Raji (cell line): ENCODE measurements around the gene PIP5K1B.

Experiments used
- POLR2A ChIP-seq: IDR thresholded peaks from 2 replicates; pipeline ENCODE4 v1.6.1; 2011; ENCODE audit warnings: low read depth, low read length, control low read depth; ENCODE audit not compliant: insufficient read depth

The PIP5K1B gene

DNA sequence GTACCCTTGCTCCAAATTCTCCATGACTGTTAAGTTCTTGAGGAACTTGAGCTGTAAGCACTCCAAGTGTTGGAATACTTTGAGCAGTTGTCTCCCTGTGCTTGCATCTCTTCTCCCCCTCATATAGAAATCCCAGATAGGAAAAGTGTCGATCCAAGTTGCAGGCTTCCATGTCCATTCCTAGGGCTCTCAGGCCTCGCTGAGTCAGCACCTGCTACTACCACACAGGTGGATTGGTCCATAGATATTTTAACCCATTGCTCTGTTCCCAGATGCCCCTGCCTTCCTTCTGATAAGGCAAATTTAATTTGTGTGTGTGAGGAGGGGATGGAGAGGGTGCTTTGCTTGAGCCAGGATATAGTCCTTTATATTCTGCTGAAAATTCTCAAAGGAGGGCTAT is 95.8 kb downstream of the PIP5K1B start:
- TF ChIP-seq POLR2A: no peak

DNA sequence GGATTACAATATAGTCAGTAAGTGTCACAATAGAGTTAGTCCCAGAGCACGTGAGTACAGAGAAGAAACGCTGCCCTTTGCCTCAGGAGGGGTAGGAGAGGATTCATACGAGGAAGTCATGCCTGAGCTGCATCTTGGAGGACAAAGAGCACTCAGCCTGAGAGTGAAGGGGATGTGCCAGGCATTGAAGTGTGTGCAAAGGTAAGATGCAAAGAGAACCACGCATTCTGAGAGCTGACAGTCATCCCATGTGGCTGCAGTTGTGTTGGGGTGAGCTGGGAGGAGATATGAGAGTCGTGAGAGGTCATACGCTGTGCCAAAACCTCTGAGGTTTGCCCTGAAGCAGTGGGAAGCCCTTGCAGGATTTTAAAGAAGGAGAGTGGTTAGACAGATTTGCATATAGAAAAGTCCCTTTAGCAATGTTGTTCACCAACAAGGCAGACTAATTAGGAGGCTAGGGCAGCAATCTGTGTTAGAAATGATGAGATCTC is 97.5 kb downstream of the PIP5K1B start:
- peak; percentile 70 for TF ChIP-seq POLR2A

GRCh38 chr9:68804911-68805889 is 100.2 kb downstream of the PIP5K1B start:
- TF ChIP-seq POLR2A: no peak

- TF ChIP-seq POLR2A: no peak
Observed at GRCh38 chr9:68805890-68806517, 101.0 kb downstream of the PIP5K1B start.

- TF ChIP-seq POLR2A: no peak
Observed at GRCh38 chr9:68808338-68808890, 103.4 kb downstream of the PIP5K1B start.

- no peak for TF ChIP-seq POLR2A
Observed at GRCh38 chr9:68817079-68817875, 112.2 kb downstream of the PIP5K1B start.

DNA sequence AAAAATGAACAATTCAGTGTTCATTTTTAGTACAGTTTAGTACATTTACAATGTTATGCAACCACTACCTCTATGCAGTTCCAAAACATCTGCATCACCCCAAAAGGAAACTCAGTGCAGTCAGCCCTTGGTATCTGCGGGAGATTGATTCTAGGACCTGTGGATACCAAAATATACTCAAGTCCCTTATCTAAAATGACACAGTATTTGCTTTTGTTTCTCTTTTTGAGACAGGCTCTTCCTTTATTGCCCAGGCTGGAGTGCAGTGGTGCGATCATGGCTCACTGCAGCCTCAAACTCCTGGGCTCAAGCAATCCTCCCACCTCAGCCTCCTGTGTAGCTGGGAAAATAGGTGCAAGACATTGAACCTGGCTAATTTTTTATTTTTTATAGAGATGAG is 114.0 kb downstream of the PIP5K1B start:
- no peak for TF ChIP-seq POLR2A

DNA sequence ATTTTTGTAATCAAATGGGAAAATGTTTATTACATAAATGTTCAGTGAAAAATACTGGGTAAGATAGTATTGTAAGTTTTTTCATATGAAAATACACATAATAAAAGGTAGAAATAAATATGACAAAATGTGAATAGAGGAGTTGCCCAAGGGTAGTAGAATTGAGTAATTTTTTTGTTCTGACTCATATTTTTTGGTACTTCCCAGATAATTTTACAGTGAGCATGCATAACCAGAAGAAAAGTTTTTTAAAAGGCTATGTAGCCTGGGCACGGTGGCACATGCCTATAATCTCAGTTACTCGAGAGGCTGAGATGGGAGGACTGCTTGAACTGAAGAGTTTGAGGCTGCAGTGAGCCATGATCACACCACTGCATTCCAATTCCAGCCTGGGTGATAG is 116.9 kb downstream of the PIP5K1B start:
- TF ChIP-seq POLR2A: no peak

GRCh38 chr9:68822596-68823165 is 117.6 kb downstream of the PIP5K1B start:
- no peak for TF ChIP-seq POLR2A

- TF ChIP-seq POLR2A: no peak
Observed at GRCh38 chr9:68825762-68826472, 120.9 kb downstream of the PIP5K1B start.

- TF ChIP-seq POLR2A: no peak
Observed at GRCh38 chr9:68827837-68828744, 123.1 kb downstream of the PIP5K1B start.

GRCh38 chr9:68832101-68832500 is 127.1 kb downstream of the PIP5K1B start:
- no peak for TF ChIP-seq POLR2A
